Measurements from ENCODE around the gene PODNL1.
"Not testable (repeated sequence)": the region's sequence is repeated elsewhere in the genome, so short reads cannot be mapped to it uniquely, and the experiment has no call there.

The PODNL1 gene

GRCh38 chr19:13938301-13939064 lies at the start of gene PODNL1:
TSS of gene PODNL1 (minus strand) at chr19:13938417. CDS start at chr19:13938181, 236 bp downstream.
- no peak for DNase-seq

- no peak for DNase-seq
These were observed 49.1 kb upstream of the PODNL1 start for GRCh38 chr19:13987101-13987890.

- DNase-seq = no peak
These were observed 48.2 kb upstream of the PODNL1 start for GRCh38 chr19:13986348-13986904.

- no peak for DNase-seq
These were observed 47.6 kb upstream of the PODNL1 start for GRCh38 chr19:13985771-13986347.

- no peak for DNase-seq
These were observed 46.9 kb upstream of the PODNL1 start for GRCh38 chr19:13984875-13985741.

GRCh38 chr19:13984186-13984585 lies 46.0 kb upstream of the PODNL1 start:
- DNase-seq = no peak

- no peak for DNase-seq
These were observed 45.1 kb upstream of the PODNL1 start for GRCh38 chr19:13983213-13983889.

- DNase-seq = no peak
These were observed 44.6 kb upstream of the PODNL1 start for GRCh38 chr19:13982773-13983172.

GRCh38 chr19:13981988-13982501 lies 43.8 kb upstream of the PODNL1 start:
- DNase-seq = no peak

- DNase-seq = no peak
These were observed 43.2 kb upstream of the PODNL1 start for GRCh38 chr19:13981467-13981866.

- DNase-seq = no peak
These were observed 42.8 kb upstream of the PODNL1 start for GRCh38 chr19:13981021-13981420.

- no peak for DNase-seq
These were observed 42.1 kb upstream of the PODNL1 start for GRCh38 chr19:13980340-13980739.

- no peak for DNase-seq
These were observed 41.5 kb upstream of the PODNL1 start for GRCh38 chr19:13979686-13980085.

GRCh38 chr19:13979244-13979615 lies 41.0 kb upstream of the PODNL1 start:
- DNase-seq = no peak

- no peak for DNase-seq
These were observed 40.4 kb upstream of the PODNL1 start for GRCh38 chr19:13978351-13979243.

- no peak for DNase-seq
These were observed 39.6 kb upstream of the PODNL1 start for GRCh38 chr19:13977803-13978202.

- no peak for DNase-seq
These were observed 38.2 kb upstream of the PODNL1 start for GRCh38 chr19:13976446-13976845.

- no peak for DNase-seq
These were observed 37.7 kb upstream of the PODNL1 start for GRCh38 chr19:13975870-13976269.

GRCh38 chr19:13974073-13974472 lies 35.9 kb upstream of the PODNL1 start:
- DNase-seq = no peak

- not testable (repeated sequence) for DNase-seq
These were observed 35.3 kb upstream of the PODNL1 start for GRCh38 chr19:13973479-13973878.

Measured in cortex of kidney (tissue), 1 donor.